B cell (primary cell): ENCODE measurements around the gene RLN3. TPM values are rescaled to one million over a fixed set of nuclear protein-coding genes. Genes with fewer than 3 reads are reported as not detected.

Source experiments
- ATAC-seq: fragments of 200-7000 bp; cut with Tn5 transposase; one replicate; pipeline ENCODE4 v1.10.0; 2021; ENCODE audit warnings: low read depth, mild to moderate bottlenecking, moderate number of reproducible peaks, moderate library complexity
- CTCF ChIA-PET: fragments of 350-600 bp; sonication (Branson Sonifier 250); formaldehyde crosslinking; loops from one replicate; lab custom pipeline; 2021; ENCODE audit warnings: antibody characterized with exemption, inconsistent platforms; lab: Charles Lee
- POLR2A ChIA-PET: fragments of 350-600 bp; sonication (Branson Sonifier 250); formaldehyde crosslinking; loops from one replicate; lab custom pipeline; 2021; ENCODE audit warnings: antibody characterized with exemption; lab: Charles Lee
- DNase-seq: peaks from one replicate; pipeline ENCODE4 v3.0.0; 2013
- H2AFZ ChIP-seq: 2 replicates; pipeline ENCODE4 v1.6.1; 2012; ENCODE audit warnings: mild to moderate bottlenecking, low read depth, low read length; ENCODE audit not compliant: insufficient read depth, poor library complexity, severe bottlenecking
- H3K27ac ChIP-seq, 2 donors: 1 replicate in 1 of 2; 2 replicates in 1 of 2; pipeline ENCODE4 v1.5.1; 2012 to 2013; ENCODE audit warnings: low read length in 2 of 2, mild to moderate bottlenecking in 2 of 2, moderate library complexity in 1 of 2
- H3K27me3 ChIP-seq, 4 experiments: fragments of 200-600 bp in 1 of 4; sonication (generic) in 1 of 4; replicated peaks in 1 of 4; 1 replicate in 2 of 4; 2 replicates in 2 of 4; pipeline versions ENCODE4 v1.6.1 to v1.7.0; 2013 to 2016; ENCODE audit warnings: low read length in 3 of 4, mild to moderate bottlenecking in 2 of 4, mixed read lengths in 1 of 4, moderate library complexity in 1 of 4; ENCODE audit not compliant: insufficient read depth in 4 of 4, control insufficient read depth in 3 of 4; ENCODE audit errors: control extremely low read depth in 1 of 4
- H3K36me3 ChIP-seq, 2 experiments: replicated peaks in 1 of 2; 1 replicate in 1 of 2; 2 replicates in 1 of 2; pipeline versions ENCODE4 v1.6.1 to v1.7.1; 2013; ENCODE audit warnings: low read length in 1 of 2; ENCODE audit not compliant: insufficient read depth in 2 of 2, control insufficient read depth in 1 of 2; ENCODE audit errors: control extremely low read depth in 1 of 2, extremely low read depth in 1 of 2
- H3K4me1 ChIP-seq, 2 donors: fragments of 200-600 bp in 1 of 2; sonication (generic) in 1 of 2; 1 replicate in 1 of 2; 2 replicates in 1 of 2; pipeline versions ENCODE4 v1.5.1 to v1.6.1; 2013 to 2017; ENCODE audit warnings: low read length in 2 of 2; ENCODE audit not compliant: control insufficient read depth in 2 of 2, insufficient read depth in 2 of 2
- H3K4me2 ChIP-seq: replicated peaks from 2 replicates; pipeline ENCODE3; 2012; ENCODE audit warnings: mild to moderate bottlenecking, low read depth, low read length; ENCODE audit not compliant: poor library complexity, severe bottlenecking
- H3K4me3 ChIP-seq, 5 experiments: fragments of 200-600 bp in 1 of 5; sonication (generic) in 1 of 5; 1 replicate in 3 of 5; 2 replicates in 2 of 5; pipeline versions ENCODE4 v1.5.1 to v1.7.0; 2011 to 2016; ENCODE audit warnings: low read length in 4 of 5, mild to moderate bottlenecking in 4 of 5, low read depth in 2 of 5, control low read depth in 1 of 5, moderate library complexity in 1 of 5; ENCODE audit not compliant: insufficient read depth in 1 of 5; ENCODE audit errors: control extremely low read depth in 1 of 5, extremely low read depth in 1 of 5
- H3K79me2 ChIP-seq: fragments of 200-600 bp; sonication (generic); one replicate; pipeline ENCODE4 v1.6.0; 2016; ENCODE audit warnings: low read length; ENCODE audit not compliant: control insufficient read depth, insufficient read depth
- H3K9ac ChIP-seq: fragments of 200-600 bp; sonication (generic); 2 replicates; pipeline ENCODE4 v1.6.1; 2017; ENCODE audit warnings: mild to moderate bottlenecking, low read length, moderate library complexity
- H3K9me3 ChIP-seq, 3 donors: one replicate each; pipeline versions ENCODE4 v1.6.1 to v1.7.1; 2013; ENCODE audit warnings: low read length in 2 of 3; ENCODE audit not compliant: control insufficient read depth in 2 of 3, insufficient read depth in 1 of 3; ENCODE audit errors: control extremely low read depth in 1 of 3
- H4K20me1 ChIP-seq: 2 replicates; pipeline ENCODE4 v1.6.0; 2012; ENCODE audit warnings: mild to moderate bottlenecking, low read length; ENCODE audit not compliant: insufficient read depth, control insufficient read depth, poor library complexity, severe bottlenecking
- H3K27ac Mint-ChIP-seq: one replicate; pipeline ENCODE4 v1.8.0; 2021; ENCODE audit warnings: mixed read lengths
- H3K27me3 Mint-ChIP-seq: one replicate; pipeline ENCODE4 v1.8.0; 2021; ENCODE audit warnings: mixed read lengths
- H3K4me1 Mint-ChIP-seq: one replicate; pipeline ENCODE4 v1.8.0; 2021; ENCODE audit warnings: mixed read lengths
- H3K4me3 Mint-ChIP-seq: one replicate; pipeline ENCODE4 v1.8.0; 2021; ENCODE audit warnings: mixed read lengths
- H3K9me3 Mint-ChIP-seq: one replicate; pipeline ENCODE4 v1.8.0; 2022; ENCODE audit warnings: mixed read lengths; ENCODE audit not compliant: insufficient read depth
- CTCF ChIP-seq: fragments of 200-600 bp; IDR thresholded peaks from one replicate; pipeline ENCODE4 v1.8.0; 2022; ENCODE audit warnings: antibody characterized with exemption, mild to moderate bottlenecking
- EZH2 ChIP-seq: IDR thresholded peaks from 2 replicates; pipeline ENCODE4 v1.6.1; 2012; ENCODE audit warnings: borderline replicate concordance, low read depth, mild to moderate bottlenecking, moderate library complexity, low read length; ENCODE audit not compliant: insufficient read depth, poor library complexity, severe bottlenecking
- WGBS: methylation state at CpG from one replicate; pipeline ENCODE4 v1.1.5; 2013; ENCODE audit warnings: missing lambda C conversion rate; ENCODE audit not compliant: insufficient coverage; 5-methylcytosine and 5-hydroxymethylcytosine counted together
- intact Hi-C: fragments of 100-400 bp; cut with micrococcal nuclease; formaldehyde crosslinking; loops from one replicate; pipeline ENCODE4 v1.10.0; 2022
- polyA plus RNA-seq: library from polyadenylated mRNA; depleted of rRNA; stranded (reverse); fragments of >200 nt; gene quantifications from 2 replicates; pipeline ENCODE4 v1.2.3, GENCODE V29; 2012
- total RNA-seq, 2 donors: library from RNA; stranded (reverse); fragments of 120-200 nt in 1 of 2; gene quantifications; 1 replicate in 1 of 2; 2 replicates in 1 of 2; pipeline versions ENCODE4 v1.2.3 to v1.2.4, GENCODE V29; 2013 to 2022

RLN3 gene
- total and polyA plus RNA-seq, 2 donors (not counting 1 experiment from before 2014, with no cell fraction given): 0.42 TPM; not detected in 1

GRCh38 chr19:13986348-13986904, 41.5 kb upstream of the RLN3 start:
- WGBS: 1% methylated on average over 19 of the region's 19 CpGs
- no peaks in the 10 kb centered on the region for H3K9me3 Mint-ChIP-seq
- peak overlapping the region; percentile 89 for H3K4me2 ChIP-seq
- peak overlapping the region; percentile 65 for H3K9ac ChIP-seq
- no peaks in the 10 kb centered on the region for H4K20me1 ChIP-seq
- peak overlapping the region; percentile 99 for H3K27ac Mint-ChIP-seq
- peak; percentile 98 for DNase-seq
- peaks cover 59 to 69% of the 10 kb centered on the region in 2 donors for H3K4me1 ChIP-seq
- peak; percentile 82 for ATAC-seq
- ChIA-PET POLR2A (interaction anchor here (0.6 to 3.5 kb wide), 8 partner anchors 12 to 140 kb away, joined by 3 to 42 read pairs (median 3); partner anchors contain the start of genes DCAF15, IL27RA and RFX1), CTCF (interaction anchor here (0.8 to 5.4 kb wide), 8 partner anchors 12 to 85 kb away, joined by 3 to 29 read pairs (median 4); partner anchors contain the start of genes DCAF15 and IL27RA)
- TF ChIP-seq CTCF (no peak), EZH2 (no peak)
- H3K27ac ChIP-seq: peak overlapping the region; percentile 95 to 99
- no peaks in the 10 kb centered on the region for H3K27me3 ChIP-seq
- H2AFZ ChIP-seq: peak overlapping the region; percentile 71
- H3K9me3 ChIP-seq: no peaks in the 10 kb centered on the region
- no peaks in the 10 kb centered on the region for H3K27me3 Mint-ChIP-seq
- peaks cover 67% of the 10 kb centered on the region for H3K4me1 Mint-ChIP-seq
- peaks cover 0 to 13% of the 10 kb centered on the region in 2 experiments for H3K36me3 ChIP-seq
- peaks cover 37% of the 10 kb centered on the region for H3K79me2 ChIP-seq
- peak overlapping the region; percentile 9 to 54 (median 35) for H3K4me3 ChIP-seq
- H3K4me3 Mint-ChIP-seq: peak overlapping the region; percentile 71
- intact Hi-C loops: loop anchor here (1.0 to 2.0 kb wide), 6 partner anchors 20 to 147 kb away; partner anchors contain the start of genes BRME1, CC2D1A, DCAF15 and RFX1
